HCT116 (cell line): Measurements from ENCODE around the gene ERC2. TPM values are rescaled to one million over a fixed set of nuclear protein-coding genes. Genes with fewer than 3 reads are reported as not detected.

Experiments
- ATAC-seq: fragments of 200-7000 bp; cut with Tn5 transposase; 2 replicates; pipeline ENCODE4 v1.9.1; 2020; ENCODE audit warnings: mild to moderate bottlenecking, moderate library complexity
- BruUV-seq: library from RNA; stranded (reverse); fragments of 400-500 nt; replicated peaks from 2 replicates; lab custom pipeline; 2021; lab: Mats Ljungman, UMichigan
- CTCF ChIA-PET: fragments of 300-600 bp; sonication (Branson Sonifier 250); formaldehyde crosslinking; loops from one replicate; lab custom pipeline; 2021; ENCODE audit warnings: antibody characterized with exemption; lab: Charles Lee
- POLR2A ChIA-PET: fragments of 300-600, 350-600 bp; sonication (Branson Sonifier 250); formaldehyde crosslinking; loops from one replicate; lab custom pipeline; 2021; ENCODE audit warnings: antibody characterized with exemption; lab: Charles Lee
- RAD21 ChIA-PET, 2 experiments: fragments of 300-600 bp; sonication (Branson Sonifier 250); formaldehyde crosslinking; loops; one replicate each; lab custom pipeline; 2023; ENCODE audit warnings: low total read pairs in 2 of 2; ENCODE audit not compliant: uncharacterized antibody in 2 of 2, unreplicated experiment in 2 of 2, low non-redundant PET in 1 of 2; lab: Charles Lee
- DNase-seq: peaks from one replicate; pipeline ENCODE4 v3.0.0-alpha.2; 2010; ENCODE audit warnings: low read depth, low spot score
- H2AFZ ChIP-seq: fragments of 200-600 bp; shearing (Covaris generic), sonication (generic); 2 replicates; pipeline ENCODE4 v1.6.1; 2017; ENCODE audit warnings: low read depth, mixed run types, mixed read lengths, antibody characterized with exemption, low read length; ENCODE audit not compliant: poor library complexity, severe bottlenecking
- H3K27ac ChIP-seq: 2 replicates; pipeline ENCODE4 v1.5.1; 2012; ENCODE audit warnings: low read depth, low read length
- H3K27me3 ChIP-seq: fragments of 200-600 bp; sonication (generic); 2 replicates; pipeline ENCODE4 v1.6.1; 2016; ENCODE audit warnings: mixed run types, low read length, mixed read lengths; ENCODE audit not compliant: insufficient read depth
- H3K36me3 ChIP-seq, 2 experiments: fragments of 200-500 bp in 1 of 2; fragments of 200-600 bp in 1 of 2; sonication (Bioruptor generic) in 1 of 2; sonication (generic) in 1 of 2; 2 replicates each; pipeline versions ENCODE4 v1.5.1 to v1.6.1; 2014 to 2016; ENCODE audit warnings: low read length in 2 of 2, inconsistent platforms in 1 of 2, mixed read lengths in 1 of 2, mixed run types in 1 of 2; ENCODE audit not compliant: insufficient read depth in 2 of 2, control insufficient read depth in 1 of 2
- H3K4me1 ChIP-seq, 2 experiments: fragments of 200-600 bp in 1 of 2; sonication (generic) in 1 of 2; 2 replicates each; pipeline versions ENCODE4 v1.5.1 to v1.6.1; 2012 to 2017; ENCODE audit warnings: low read length in 2 of 2, inconsistent platforms in 1 of 2, mild to moderate bottlenecking in 1 of 2, mixed read lengths in 1 of 2, mixed run types in 1 of 2, moderate library complexity in 1 of 2; ENCODE audit not compliant: insufficient read depth in 2 of 2, control insufficient read depth in 1 of 2
- H3K4me2 ChIP-seq: fragments of 200-600 bp; sonication (generic); 2 replicates; pipeline ENCODE4 v1.6.1; 2017; ENCODE audit warnings: mixed run types, low read length, mixed read lengths
- H3K4me3 ChIP-seq, 2 experiments: fragments of 200-600 bp in 1 of 2; sonication (generic) in 1 of 2; replicated peaks in 1 of 2; 2 replicates each; pipeline ENCODE4 v1.5.1; 2011 to 2016; ENCODE audit warnings: low read length in 2 of 2, control low read depth in 1 of 2, low read depth in 1 of 2, mild to moderate bottlenecking in 1 of 2, mixed read lengths in 1 of 2, mixed run types in 1 of 2
- H3K79me2 ChIP-seq: fragments of 200-600 bp; sonication (generic); 2 replicates; pipeline ENCODE4 v1.6.1; 2017; ENCODE audit warnings: mild to moderate bottlenecking, mixed run types, low read length, moderate library complexity, mixed read lengths; ENCODE audit not compliant: insufficient read depth
- H3K9ac ChIP-seq: fragments of 200-600 bp; sonication (generic); 2 replicates; pipeline ENCODE4 v1.6.1; 2016; ENCODE audit warnings: low read length, mixed read lengths
- H3K9me2 ChIP-seq: fragments of 200-600 bp; sonication (generic), shearing (Covaris generic); 2 replicates; pipeline ENCODE4 v1.6.1; 2017; ENCODE audit warnings: mixed run types, mild to moderate bottlenecking, moderate library complexity; ENCODE audit not compliant: insufficient read depth
- H3K9me3 ChIP-seq, 2 experiments: fragments of 200-500 bp in 1 of 2; fragments of 200-600 bp in 1 of 2; sonication (Bioruptor generic) in 1 of 2; sonication (generic) in 1 of 2; 2 replicates each; pipeline ENCODE4 v1.6.1; 2014 to 2017; ENCODE audit warnings: low read length in 2 of 2, mixed read lengths in 2 of 2, inconsistent platforms in 1 of 2, low read depth in 1 of 2, mild to moderate bottlenecking in 1 of 2, mixed run types in 1 of 2, moderate library complexity in 1 of 2; ENCODE audit not compliant: control insufficient read depth in 1 of 2, insufficient read depth in 1 of 2
- H4K20me1 ChIP-seq: fragments of 200-600 bp; sonication (generic), shearing (Covaris generic); 2 replicates; pipeline ENCODE4 v1.6.1; 2017; ENCODE audit warnings: mixed run types, mild to moderate bottlenecking, moderate library complexity; ENCODE audit not compliant: insufficient read depth
- ATF3 ChIP-seq: IDR thresholded peaks from 2 replicates; pipeline ENCODE4 v1.6.1; 2012
- CBX3 ChIP-seq: IDR thresholded peaks from 2 replicates; pipeline ENCODE4 v1.6.1; 2012; ENCODE audit warnings: low read depth
- CEBPB ChIP-seq: IDR thresholded peaks from 2 replicates; pipeline ENCODE4 v1.6.1; 2012; ENCODE audit warnings: low read depth
- EGR1 ChIP-seq: IDR thresholded peaks from 2 replicates; pipeline ENCODE4 v1.6.1; 2012; ENCODE audit warnings: low read depth
- EZH2 ChIP-seq: fragments of 200-600 bp; sonication (generic); IDR thresholded peaks from 2 replicates; pipeline ENCODE4 v1.6.1; 2017; ENCODE audit warnings: antibody characterized with exemption, mixed run types
- EZH2phosphoT487 ChIP-seq: fragments of 200-600 bp; IDR thresholded peaks from 2 replicates; pipeline ENCODE4 v1.6.1; 2018; ENCODE audit warnings: antibody characterized with exemption, borderline replicate concordance
- FOSL1 ChIP-seq: IDR thresholded peaks from 2 replicates; pipeline ENCODE4 v1.6.1; 2012; ENCODE audit warnings: low read depth
- JUND ChIP-seq: IDR thresholded peaks from 2 replicates; pipeline ENCODE4 v1.6.1; 2012
- POLR2A ChIP-seq: IDR thresholded peaks from 2 replicates; pipeline ENCODE4 v1.7.0; 2011; ENCODE audit warnings: borderline replicate concordance; ENCODE audit not compliant: insufficient read depth, insufficient read length; ENCODE audit errors: extremely low read depth
- POLR2AphosphoS5 ChIP-seq: IDR thresholded peaks from 2 replicates; pipeline ENCODE4 v1.6.1; 2011; ENCODE audit warnings: mild to moderate bottlenecking, low read depth, low read length, moderate library complexity
- RAD21 ChIP-seq: IDR thresholded peaks from 2 replicates; pipeline ENCODE4 v1.6.1; 2012; ENCODE audit warnings: low read depth, mild to moderate bottlenecking
- SP1 ChIP-seq: IDR thresholded peaks from 2 replicates; pipeline ENCODE4 v1.6.1; 2012; ENCODE audit warnings: low read depth
- SRF ChIP-seq: IDR thresholded peaks from 2 replicates; pipeline ENCODE4 v1.6.1; 2012; ENCODE audit warnings: low read depth
- TCF7L2 ChIP-seq: IDR thresholded peaks from 2 replicates; pipeline ENCODE4 v1.7.0; 2011; ENCODE audit warnings: borderline replicate concordance, inconsistent platforms; ENCODE audit not compliant: insufficient read depth, insufficient read length; ENCODE audit errors: extremely low read depth
- YY1 ChIP-seq: IDR thresholded peaks from 2 replicates; pipeline ENCODE4 v1.6.1; 2011; ENCODE audit warnings: low read length, low read depth, moderate library complexity, mild to moderate bottlenecking; ENCODE audit not compliant: insufficient replicate concordance; ENCODE audit errors: extremely low read depth
- ZFX ChIP-seq: fragments of 450-650 bp; IDR thresholded peaks from 2 replicates; pipeline ENCODE4 v1.6.1; 2017
- intact Hi-C: fragments of 100-400 bp; cut with micrococcal nuclease; formaldehyde crosslinking; loops from 2 replicates; pipeline ENCODE4 v1.10.0; 2022
- total RNA-seq: library from RNA; stranded (reverse); gene quantifications from one replicate; pipeline ENCODE4 v1.2.1, GENCODE V29; 2021; ENCODE audit not compliant: unreplicated experiment
- TF ChIP-seq, protein P1 (sequence below): IDR thresholded peaks from 2 replicates; pipeline ENCODE4 v1.6.1; 2012

The ERC2 gene
- total RNA-seq, 1 experiment from 2014 or later = not detected

DNA sequence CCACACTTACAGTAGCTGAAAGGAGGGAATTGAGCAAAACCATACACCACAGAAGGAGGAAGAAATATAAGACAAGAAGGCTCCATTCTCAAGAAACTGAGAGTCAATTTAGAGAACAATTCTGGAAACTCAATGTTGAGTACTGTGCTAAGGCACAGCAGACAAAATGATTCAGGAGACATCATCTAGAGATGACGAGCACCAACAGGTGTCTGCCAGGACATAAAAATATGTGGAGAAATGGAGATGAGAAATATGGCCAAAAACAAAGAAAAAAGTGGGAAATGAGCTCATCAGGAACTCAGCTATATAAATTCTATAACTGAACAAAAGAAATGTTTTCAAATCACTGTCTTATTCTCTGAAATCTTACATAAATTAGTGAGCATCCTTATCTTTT lies 343.7 kb downstream of the ERC2 start:
- Histone ChIP-seq H2AFZ (no peak overlapping the region), H3K27ac (no peak overlapping the region), H3K9ac (no peak overlapping the region), H3K36me3 (no peaks in the 10 kb centered on the region), H3K4me3 (no peak overlapping the region), H3K4me1 (no peaks in the 10 kb centered on the region), H3K79me2 (no peaks in the 10 kb centered on the region), H4K20me1 (no peaks in the 10 kb centered on the region), H3K9me3 (no peaks in the 10 kb centered on the region), H3K27me3 (no peaks in the 10 kb centered on the region), H3K4me2 (no peak overlapping the region), H3K9me2 (no peaks in the 10 kb centered on the region)
- RAD21 ChIA-PET = no interaction called here
- no peak for ATAC-seq
- no peak for DNase-seq
- BruUV-seq = no TSS peak
- no peak for TF ChIP-seq EZH2
- no peak for TF ChIP-seq EGR1
- TF ChIP-seq, protein P1, sequence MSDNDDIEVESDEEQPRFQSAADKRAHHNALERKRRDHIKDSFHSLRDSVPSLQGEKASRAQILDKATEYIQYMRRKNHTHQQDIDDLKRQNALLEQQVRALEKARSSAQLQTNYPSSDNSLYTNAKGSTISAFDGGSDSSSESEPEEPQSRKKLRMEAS = no peak
- no peak for TF ChIP-seq SP1
- TF ChIP-seq EZH2phosphoT487 = no peak
- TF ChIP-seq JUND = no peak
- no peak for TF ChIP-seq TCF7L2
- no peak for TF ChIP-seq CEBPB
- TF ChIP-seq CBX3 = no peak
- TF ChIP-seq ZFX = no peak
- TF ChIP-seq POLR2AphosphoS5 = no peak
- no peak for TF ChIP-seq RAD21
- no peak for TF ChIP-seq POLR2A
- no peak for TF ChIP-seq YY1
- no peak for TF ChIP-seq SRF
- no peak for TF ChIP-seq ATF3
- no peak for TF ChIP-seq FOSL1
- CTCF ChIA-PET = no interaction called here
- intact Hi-C loops = no loop called here
- POLR2A ChIA-PET = no interaction called here
